ENCODE results near the gene COL27A1.

Gene COL27A1

DNA sequence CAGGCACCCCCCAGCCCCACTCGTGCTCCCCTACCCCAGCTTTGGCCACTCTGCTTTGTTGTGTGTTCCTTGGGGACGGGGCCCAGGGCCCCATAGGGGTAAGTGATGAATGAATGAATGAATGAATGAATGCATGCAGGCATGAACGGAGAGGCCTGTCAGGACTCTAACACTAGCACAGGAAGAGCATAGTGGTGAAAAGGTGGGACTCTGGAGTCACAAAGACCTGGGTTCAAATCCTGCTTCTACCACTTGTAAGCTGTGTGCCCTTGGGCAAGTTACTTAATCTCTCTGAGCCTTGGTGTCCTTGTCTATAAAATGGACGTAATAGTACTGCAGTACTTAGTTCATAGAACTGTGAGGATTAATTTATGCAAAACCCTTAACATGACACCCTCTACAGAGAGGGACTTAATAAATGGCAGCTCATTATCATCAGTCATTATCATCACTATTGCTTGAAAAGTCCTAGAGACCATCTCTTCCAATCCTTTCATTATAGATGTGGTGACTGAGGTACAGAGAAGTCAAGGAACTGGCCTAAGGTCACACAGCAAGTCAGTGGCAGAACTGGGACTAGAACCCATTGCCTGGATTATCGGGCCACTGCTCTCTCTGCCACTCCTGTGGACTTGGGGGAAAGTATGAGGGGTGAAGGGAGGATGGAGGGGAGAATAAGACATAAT lies 187.6 kb downstream of the COL27A1 start:
- no peak for DNase-seq (ENCODE audit: low read depth)

DNA sequence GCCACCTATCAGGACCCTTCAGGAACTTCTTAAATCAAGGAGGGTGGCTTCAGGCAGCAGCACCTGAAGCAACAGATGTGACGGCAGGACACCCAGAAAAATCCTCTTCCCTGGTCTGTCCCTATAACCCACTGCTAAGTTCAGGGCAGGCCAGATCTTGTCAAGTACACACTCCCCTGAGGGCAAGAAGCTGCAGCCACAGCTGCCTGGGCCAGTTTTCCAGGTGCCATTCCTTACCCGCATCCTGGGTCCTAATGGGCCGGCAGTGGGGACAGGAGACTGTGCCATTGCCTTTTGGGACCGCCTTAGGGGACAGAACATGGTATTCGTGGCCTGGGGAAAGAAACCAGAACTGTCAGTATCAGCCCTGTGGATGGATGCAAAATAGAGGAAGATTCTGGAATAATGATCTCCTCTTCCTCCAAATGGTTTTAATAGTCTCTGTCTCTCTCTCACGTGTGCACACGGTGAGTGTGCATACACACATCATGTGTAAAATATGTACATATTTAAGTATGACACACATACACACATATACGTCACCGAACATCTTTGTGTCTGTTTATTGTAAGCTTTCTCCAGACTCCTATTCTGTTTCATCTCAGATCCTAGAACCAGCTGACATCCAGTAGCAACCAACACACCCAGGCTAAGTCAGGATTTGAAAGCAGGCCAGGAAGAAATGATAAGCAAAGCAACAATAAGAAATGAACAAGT lies 188.3 kb downstream of the COL27A1 start:
- DNase-seq (ENCODE audit: low read depth): no peak

DNA sequence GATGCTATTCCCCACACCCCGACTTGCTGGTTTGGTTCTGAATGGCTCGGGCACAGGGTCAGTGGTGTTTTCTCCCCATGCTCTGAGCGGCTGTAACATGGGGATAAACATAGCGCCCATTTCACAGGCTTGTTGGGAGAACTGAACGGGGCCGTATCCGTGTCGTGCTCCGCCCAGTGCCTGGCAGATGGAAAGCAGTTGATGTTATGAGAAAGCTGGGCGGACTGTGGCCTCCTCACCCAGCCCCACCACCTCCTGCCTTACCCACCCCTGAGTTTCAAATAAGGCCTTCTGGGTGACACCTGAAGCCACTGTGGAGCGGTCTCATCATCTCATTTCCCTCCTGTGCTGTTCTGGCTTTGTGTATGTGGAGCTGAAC lies 188.8 kb downstream of the COL27A1 start:
- no peak for DNase-seq (ENCODE audit: low read depth)

DNA sequence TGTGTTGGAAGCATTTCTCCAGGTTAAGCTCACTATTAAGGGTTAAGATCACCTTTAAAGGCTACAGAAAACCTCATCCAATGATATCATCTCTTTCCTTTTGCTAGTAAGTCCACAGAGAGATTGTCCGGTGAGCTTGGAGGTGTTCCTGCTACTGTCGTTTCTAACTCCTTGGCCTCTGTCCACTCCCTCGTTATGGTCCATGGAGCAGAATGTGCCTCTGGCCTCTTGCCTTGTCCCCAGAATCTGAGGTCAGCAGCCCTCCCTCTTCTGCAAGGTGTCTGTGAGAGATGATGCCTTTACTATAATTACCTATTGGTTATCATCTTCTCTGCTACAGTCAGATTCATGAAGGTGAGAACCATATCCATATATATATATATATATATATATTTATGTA lies 189.4 kb downstream of the COL27A1 start:
- no peak for DNase-seq (ENCODE audit: low read depth)

DNA sequence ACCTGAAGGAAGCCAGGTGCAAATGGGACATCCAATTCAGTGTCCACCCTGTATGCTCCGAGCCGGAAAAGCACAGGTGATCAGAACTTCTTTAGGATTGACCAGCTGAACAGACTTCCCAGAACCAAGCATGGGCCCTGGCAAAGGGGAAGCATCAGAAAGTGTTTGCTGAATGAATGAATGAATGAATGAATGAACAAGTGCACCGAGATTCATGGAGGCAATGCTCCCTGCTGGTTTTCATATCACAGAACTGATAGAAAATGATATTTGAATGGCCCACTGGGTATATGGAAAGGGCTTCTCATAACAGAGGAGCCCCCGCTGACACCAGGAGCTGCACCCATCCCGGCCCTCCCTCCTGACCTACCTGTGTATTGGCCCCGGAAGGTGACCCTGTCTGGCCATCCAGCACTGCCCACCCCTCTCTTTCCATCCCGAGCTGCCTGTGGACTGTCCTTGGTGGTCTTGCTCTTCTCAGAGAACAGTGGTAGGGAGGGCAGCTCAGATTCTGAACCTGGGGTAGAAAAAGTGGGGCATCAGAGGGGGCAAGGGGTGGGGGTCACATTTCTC lies 190.2 kb downstream of the COL27A1 start:
- no peak for DNase-seq (ENCODE audit: low read depth)

DNA sequence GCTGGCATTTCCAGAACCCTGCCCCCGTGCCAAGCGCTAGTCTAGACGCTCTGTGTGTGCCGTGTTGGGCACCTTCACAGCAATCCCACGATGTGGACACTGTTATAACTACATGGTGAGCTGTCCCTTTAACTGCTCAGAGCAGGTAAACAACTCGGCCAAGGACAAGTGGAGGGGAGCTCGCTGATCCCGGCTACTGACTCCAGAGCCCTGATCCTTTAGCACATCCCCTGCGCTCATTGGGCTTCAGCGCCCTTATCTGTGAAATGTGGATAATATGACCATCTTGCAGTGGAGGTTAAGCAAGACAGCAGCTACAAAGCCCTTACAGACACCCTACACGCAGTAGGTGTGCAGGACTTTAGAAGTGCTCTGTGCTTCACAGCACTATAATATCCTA lies 190.8 kb downstream of the COL27A1 start:
- DNase-seq (ENCODE audit: low read depth): no peak

DNA sequence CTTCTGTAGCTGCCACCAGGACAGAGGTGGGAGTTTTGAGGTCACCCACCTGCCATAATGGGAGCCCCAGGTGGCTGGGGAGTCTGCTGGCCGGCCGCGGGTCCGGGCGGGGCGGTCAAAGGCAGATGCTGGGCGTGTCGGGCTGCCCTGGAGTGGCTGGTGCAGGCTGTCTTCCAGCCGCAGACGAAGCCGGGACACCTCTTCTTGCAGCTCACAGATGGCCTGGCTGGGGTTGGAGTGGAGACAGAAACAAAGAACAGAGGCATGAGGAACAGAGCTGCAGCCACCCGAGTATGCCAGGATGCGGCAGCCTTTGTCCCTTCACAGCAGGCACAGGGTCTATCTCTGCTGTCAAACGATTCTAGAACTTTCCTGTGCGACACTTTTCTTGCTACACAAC lies 192.3 kb downstream of the COL27A1 start:
- DNase-seq (ENCODE audit: low read depth): no peak

DNA sequence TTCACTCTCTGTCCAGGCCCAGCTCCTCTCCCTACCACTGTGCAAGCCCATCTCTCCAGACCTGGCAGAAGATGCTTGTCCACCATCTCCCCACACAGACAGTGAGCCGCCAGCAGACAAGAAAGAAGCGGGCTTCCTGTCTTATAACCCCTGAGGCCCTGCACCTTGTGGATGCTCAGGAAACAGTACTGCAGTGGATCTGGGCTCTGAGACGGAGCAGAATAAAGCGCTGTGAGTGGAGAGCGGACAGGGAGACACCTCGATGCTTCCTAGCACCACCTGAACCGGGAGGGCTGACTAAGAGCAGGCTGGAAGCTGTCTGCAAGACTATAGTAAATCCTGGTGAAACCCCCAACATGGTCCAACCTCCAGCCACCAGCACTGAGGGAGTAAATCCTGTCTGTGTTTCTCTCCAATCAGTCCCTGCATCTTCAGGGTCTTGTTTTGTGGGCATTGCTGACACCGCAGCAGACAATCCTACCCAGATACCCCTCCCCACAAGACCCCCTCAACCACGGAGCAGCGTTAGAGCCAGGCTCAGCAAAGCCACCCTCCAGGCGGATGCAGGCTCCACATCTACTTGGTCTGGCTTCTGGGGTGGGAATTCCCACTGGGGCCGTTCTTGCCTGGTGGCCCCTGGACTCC lies 193.0 kb downstream of the COL27A1 start:
- DNase-seq (ENCODE audit: low read depth): no peak

DNA sequence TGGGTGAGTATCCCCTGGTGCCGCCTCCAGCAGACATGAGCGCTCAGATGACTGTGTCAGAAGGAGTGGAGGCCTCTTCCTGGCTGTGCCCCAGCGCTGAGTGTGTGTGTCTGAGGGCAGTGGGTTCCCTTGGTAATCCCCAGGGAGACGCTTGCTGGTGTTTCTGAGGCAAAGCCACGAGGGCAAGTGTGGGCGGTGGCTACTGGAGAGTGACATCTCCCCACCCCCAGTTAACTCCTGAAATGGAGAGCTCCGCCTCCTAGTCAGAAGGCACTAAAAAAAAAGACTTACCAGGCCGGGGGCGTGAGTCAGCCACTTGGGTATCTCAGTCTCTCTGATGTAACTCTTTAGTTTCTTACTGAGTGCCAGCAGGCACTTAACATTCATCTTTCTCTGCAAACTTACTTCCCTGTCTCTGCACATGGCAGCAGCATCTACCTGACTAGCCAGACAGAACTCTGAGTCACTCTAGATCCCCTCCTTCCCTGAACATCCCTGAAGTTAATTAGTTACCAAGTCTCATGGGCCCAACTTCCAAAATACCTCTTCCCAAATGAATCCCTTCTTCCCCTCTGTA lies 193.7 kb downstream of the COL27A1 start:
- DNase-seq (ENCODE audit: low read depth): peak; percentile 61

DNA sequence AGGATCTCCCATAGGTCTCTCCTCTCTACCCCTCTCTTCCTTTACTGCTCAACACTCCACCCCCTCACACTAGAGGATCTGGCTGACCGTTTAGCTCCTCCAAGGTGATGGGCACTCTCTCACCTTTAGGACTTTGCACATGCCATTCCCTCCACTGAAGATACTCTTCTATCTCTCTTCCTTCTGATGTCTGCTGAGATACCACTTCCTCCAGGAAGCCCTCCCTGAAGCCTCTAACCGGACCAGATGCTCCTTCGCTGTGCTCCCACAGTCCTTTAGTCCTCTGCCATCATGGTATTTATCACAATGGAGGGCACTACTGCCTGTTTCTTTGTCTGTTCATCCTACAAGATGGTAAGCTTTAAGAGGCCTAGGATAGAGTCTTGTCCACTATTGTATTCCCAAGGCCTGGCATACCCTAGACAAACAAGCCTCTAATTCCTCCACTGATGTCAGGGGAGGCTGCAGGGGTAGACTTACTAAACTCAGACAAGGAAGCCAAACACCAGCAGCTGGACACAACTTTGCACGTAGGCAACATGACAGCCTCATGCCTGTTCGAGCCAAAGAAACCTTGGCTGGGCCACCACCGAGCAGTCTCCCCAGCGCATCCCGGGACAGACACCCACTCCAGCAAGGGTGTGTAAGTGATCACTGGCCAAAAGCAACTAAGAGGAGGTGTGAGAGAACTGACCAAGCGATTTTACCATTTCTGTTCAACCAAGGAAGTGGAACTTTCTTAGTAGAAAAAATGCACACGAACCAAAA lies 194.6 kb downstream of the COL27A1 start:
- no peak for DNase-seq (ENCODE audit: low read depth)

DNA sequence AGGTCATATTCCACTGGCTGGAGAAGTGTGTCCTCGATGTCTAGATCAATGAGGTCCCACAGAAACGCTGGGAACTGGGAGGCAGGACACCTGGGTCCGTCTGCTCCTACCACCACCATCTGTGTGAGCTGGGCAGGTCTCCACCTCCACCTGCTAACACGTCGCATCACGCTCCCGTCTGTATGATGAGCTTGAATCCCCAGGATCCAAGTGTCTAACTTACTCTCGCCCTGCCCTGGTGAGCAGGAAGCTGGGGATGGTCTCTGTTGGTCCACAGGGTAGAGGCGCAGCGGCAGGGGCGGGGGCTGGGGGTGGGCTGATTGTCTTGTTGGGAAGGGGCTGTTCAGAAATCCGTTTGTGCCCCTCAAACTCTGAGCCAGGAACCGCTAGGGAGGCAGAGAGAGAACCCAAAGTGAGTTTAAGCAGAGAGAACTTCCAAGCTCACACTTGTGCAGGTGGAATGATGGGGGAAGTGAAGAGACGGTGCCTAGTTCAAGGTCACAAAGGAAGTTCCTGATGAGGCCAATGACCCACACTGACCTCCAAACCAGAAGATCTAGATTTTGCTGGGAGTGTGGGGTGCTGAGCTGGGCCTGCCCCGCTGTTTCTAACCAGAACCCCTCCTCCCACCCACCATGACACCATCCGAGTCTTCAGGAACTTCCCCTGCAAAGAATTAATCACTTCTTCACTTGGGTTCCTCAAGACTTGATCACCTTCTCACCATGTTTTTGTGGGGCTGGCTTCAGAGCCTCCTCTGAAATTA lies 195.5 kb downstream of the COL27A1 start:
- DNase-seq (ENCODE audit: low read depth): no peak

DNA sequence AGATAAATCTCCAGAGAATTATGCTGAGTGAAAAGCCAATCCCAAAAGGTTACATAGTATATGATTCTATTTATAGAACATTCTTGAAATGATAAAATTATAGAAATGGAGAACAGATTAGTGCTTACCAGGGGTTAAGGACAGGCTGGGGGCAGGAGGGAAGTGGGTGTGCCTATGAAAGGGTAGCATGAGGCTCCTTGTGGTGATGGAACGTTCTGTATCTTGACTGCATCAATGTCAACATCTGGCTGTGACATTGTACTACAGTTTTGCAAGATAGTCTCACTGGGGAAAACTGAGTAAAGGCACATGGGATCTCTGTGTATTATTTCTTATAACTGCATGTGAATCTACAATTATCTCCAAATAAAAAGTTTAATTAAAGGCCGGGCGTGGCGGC lies 196.6 kb downstream of the COL27A1 start:
- DNase-seq (ENCODE audit: low read depth): no peak

DNA sequence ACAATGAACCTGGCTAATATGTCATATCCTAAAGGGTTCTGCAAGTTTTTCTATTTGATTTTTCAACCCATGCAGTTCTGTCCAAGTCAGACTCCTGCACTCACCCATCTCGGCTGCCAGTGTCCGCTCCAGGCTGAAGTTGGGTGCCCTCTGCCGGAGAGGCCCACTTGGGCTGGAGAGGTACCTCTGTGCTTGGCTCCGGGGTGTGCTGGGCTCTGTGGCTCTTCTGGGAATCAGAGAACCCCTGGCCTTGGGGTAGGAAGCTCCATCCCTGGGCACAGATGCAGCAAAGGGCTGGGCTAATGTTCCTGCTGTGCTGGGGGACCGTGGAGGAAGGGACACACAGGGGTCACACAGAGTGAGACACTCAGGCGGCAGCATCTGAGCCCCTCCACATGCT lies 200.5 kb downstream of the COL27A1 start:
- no peak for DNase-seq (ENCODE audit: low read depth)

DNA sequence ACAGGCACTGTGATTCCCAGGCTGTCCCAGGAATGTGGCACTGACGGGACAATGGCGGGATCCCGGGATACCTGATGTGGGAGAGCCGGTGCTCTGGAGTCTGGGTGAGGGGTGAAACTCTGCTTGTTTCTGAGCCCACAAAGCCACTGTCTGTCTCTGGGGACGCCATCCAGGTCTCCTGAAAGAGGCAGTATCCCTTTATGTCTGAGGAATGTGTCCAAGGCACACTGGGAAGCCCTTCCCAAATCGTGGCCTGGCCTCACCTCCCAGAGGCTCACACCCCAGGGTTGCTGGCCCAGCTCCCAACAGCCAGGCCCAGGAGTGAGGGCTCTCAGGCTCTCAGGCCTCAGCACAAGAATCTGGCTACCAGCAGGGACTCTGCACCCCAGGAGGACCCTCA lies 201.5 kb downstream of the COL27A1 start:
- no peak for DNase-seq (ENCODE audit: low read depth)

DNA sequence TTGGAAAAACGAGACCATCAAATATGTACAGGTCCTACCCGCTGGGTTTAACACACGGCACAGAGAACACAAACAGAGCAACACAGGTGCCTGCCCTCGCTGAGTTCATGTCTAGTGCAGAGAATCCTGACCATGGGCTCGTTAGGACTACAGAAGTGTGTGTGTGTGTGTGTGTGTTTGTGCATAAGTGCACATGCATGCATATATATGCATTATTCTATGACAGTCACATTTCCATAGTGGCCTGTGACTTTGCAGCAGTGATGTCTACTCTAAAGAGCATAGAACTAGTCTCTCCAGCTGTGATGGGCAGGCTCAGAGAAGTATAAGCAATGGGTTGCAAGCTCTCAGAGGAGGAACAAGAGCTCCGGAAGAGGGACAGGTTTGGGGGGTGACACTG lies 202.0 kb downstream of the COL27A1 start:
- DNase-seq (ENCODE audit: low read depth): no peak

DNA sequence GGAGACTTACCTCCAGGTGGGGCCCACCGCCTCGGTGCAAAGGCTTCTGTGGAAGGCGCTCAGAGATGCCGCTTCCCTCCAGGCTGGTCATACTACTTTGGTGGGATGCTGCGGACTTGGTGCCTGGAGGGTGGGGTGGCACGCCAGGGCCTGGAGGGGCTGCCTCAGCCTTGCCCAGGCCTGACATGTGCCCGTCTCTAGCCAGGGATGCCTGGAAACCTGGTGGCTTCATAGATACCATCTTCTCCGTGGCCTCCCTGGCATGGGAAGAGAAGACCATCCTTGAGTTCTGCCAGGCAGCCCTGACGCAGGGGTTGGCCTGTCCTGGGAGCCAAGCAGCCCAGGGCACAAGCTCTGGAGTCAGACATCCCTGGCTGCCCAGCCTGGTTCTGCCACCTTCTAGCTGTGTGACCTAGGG lies 202.6 kb downstream of the COL27A1 start:
- no peak for DNase-seq (ENCODE audit: low read depth)

DNA sequence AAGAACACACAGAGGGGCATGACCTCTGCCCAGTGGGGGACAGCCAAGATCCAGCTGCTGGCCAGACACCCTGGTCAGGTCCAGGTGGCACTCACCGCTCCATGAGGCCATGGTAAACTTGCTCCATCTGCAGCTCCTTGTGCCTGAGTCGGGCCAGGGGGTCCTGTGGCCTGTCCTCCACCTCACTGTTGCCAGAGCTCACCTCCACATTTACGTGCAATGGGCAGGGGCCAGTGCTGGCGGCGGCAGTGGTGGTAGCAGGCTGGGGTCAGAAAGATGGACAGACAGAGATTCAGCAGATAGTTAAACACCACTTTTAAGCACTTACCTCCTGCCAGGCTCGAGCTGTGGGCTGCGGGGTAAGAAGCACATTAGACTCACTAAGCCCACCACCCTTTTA lies 204.5 kb downstream of the COL27A1 start:
- no peak for DNase-seq (ENCODE audit: low read depth)

DNA sequence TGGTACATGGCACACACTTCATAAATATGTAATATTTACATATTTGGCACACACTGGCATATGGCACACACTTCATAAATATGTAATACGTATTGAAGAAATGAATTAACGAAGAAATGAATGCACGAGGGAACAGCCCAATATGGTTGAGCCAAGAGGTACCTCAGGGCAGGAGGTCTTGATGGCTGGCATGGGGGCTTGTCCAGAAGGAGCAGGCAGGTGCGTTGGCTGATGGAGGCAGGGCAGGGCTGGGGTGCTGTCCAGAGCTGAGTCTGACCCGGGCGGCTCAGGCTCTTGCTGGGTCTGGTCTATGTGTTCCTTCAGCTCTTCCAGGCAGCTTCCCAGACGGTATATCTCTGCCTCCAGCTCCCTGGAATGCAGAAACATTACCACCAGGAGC lies 206.2 kb downstream of the COL27A1 start:
- DNase-seq (ENCODE audit: low read depth): no peak

All from stimulated activated CD8-positive, alpha-beta memory T cell treated with anti-CD3 and anti-CD28 coated beads, Interleukin-12 subunit alpha, Interleukin-12 subunit beta, amount 100 ng/mL, for 4 hours (primary cell).